Measurements from ENCODE around the gene MTHFSD.

Gene MTHFSD

GRCh38 chr16:86569701-86570447, 14.8 kb upstream of the MTHFSD start:
- TF ChIP-seq GATA1 (IDR thresholded peaks at IDR 0.05; ENCODE audit: low read depth, low read length) (no peak), POLR2A (IDR thresholded peaks at IDR 0.05; ENCODE audit: low read length) (no peak)
- DNase-seq, result no peak

DNA sequence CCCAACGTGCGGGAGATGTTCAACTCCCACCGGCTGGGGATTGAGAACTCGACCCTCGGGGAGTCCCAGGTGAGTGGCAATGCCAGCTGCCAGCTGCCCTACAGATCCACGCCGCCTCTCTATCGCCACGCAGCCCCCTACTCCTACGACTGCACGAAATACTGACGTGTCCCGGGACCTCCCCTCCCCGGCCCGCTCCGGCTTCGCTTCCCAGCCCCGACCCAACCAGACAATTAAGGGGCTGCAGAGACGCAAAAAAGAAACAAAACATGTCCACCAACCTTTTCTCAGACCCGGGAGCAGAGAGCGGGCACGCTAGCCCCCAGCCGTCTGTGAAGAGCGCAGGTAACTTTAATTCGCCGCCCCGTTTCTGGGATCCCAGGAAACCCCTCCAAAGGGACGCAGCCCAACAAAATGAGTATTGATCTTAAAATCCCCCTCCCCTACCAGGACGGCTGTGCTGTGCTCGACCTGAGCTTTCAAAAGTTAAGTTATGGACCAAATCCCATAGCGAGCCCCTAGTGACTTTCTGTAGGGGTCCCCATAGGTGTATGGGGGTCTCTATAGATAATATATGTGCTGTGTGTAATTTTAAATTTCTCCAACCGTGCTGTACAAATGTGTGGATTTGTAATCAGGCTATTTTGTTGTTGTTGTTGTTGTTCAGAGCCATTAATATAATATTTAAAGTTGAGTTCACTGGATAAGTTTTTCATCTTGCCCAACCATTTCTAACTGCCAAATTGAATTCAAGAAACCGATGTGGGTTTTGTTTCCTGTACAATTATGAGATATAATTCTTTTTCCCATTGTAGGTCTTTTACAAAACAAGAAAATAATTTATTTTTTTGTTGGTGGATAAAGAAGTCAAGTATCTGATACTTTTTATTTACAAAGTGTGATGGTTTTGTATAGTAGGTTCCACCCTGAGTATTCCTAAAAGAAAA, 13.9 kb upstream of the MTHFSD start:
- DNase-seq, result no peak
- TF ChIP-seq GATA1 (IDR thresholded peaks at IDR 0.05; ENCODE audit: low read depth, low read length) (no peak), POLR2A (IDR thresholded peaks at IDR 0.05; ENCODE audit: low read length) (no peak)

DNA sequence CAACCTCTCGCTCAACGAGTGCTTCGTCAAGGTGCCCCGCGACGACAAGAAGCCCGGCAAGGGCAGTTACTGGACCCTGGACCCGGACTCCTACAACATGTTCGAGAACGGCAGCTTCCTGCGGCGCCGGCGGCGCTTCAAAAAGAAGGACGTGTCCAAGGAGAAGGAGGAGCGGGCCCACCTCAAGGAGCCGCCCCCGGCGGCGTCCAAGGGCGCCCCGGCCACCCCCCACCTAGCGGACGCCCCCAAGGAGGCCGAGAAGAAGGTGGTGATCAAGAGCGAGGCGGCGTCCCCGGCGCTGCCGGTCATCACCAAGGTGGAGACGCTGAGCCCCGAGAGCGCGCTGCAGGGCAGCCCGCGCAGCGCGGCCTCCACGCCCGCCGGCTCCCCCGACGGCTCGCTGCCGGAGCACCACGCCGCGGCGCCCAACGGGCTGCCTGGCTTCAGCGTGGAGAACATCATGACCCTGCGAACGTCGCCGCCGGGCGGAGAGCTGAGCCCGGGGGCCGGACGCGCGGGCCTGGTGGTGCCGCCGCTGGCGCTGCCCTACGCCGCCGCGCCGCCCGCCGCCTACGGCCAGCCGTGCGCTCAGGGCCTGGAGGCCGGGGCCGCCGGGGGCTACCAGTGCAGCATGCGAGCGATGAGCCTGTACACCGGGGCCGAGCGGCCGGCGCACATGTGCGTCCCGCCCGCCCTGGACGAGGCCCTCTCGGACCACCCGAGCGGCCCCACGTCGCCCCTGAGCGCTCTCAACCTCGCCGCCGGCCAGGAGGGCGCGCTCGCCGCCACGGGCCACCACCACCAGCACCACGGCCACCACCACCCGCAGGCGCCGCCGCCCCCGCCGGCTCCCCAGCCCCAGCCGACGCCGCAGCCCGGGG, 12.9 kb upstream of the MTHFSD start:
- no peak for DNase-seq
- TF ChIP-seq POLR2A (IDR thresholded peaks at IDR 0.05; ENCODE audit: low read length) (no peak), GATA1 (IDR thresholded peaks at IDR 0.05; ENCODE audit: low read depth, low read length) (no peak)

GRCh38 chr16:86566966-86567700, 12.1 kb upstream of the MTHFSD start:
- DNase-seq, result peak in 1 of 2 experiments; percentile 26
- TF ChIP-seq GATA1 (IDR thresholded peaks at IDR 0.05; ENCODE audit: low read depth, low read length) (no peak), POLR2A (IDR thresholded peaks at IDR 0.05; ENCODE audit: low read length) (no peak)

- TF ChIP-seq POLR2A (IDR thresholded peaks at IDR 0.05; ENCODE audit: low read length) (no peak), GATA1 (IDR thresholded peaks at IDR 0.05; ENCODE audit: low read depth, low read length) (no peak)
- DNase-seq, result peak; percentile 61 to 64
Measured at GRCh38 chr16:86566601-86566965, 11.5 kb upstream of the MTHFSD start, which contains the start of gene FOXC2. TSS of gene FOXC2 (plus strand) at chr16:86566829. CDS start at chr16:86567336, 507 bp downstream.

- no peak for DNase-seq
- TF ChIP-seq GATA1 (IDR thresholded peaks at IDR 0.05; ENCODE audit: low read depth, low read length), result no peak
- TF ChIP-seq POLR2A (IDR thresholded peaks at IDR 0.05; ENCODE audit: low read length), result no peak
Measured at GRCh38 chr16:86565644-86566511, 10.8 kb upstream of the MTHFSD start.

DNA sequence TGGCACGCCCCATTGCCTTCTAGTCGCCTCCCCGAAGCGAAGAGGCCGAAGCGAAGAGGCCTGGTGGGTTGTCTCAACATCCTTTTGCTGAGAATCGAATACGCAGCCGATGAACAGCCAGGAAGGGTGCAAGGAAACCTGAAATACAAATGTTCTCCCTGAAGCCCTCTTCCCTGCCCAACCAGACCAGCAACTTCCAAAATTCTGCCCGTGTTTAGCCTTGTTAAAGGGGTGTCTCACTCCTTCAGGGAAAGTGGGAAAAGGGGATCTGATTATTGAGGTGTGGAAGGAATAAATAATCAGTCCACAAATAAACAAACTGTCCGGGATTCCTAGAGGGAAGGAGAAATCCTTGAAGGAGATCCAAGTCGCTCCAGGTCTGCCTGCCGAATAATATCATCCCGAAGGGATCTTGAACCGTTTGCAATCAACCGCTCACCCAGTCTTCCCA, 10.2 kb upstream of the MTHFSD start:
- no peak for DNase-seq
- TF ChIP-seq GATA1 (IDR thresholded peaks at IDR 0.05; ENCODE audit: low read depth, low read length), result no peak
- TF ChIP-seq POLR2A (IDR thresholded peaks at IDR 0.05; ENCODE audit: low read length), result no peak

- TF ChIP-seq POLR2A (IDR thresholded peaks at IDR 0.05; ENCODE audit: low read length), result no peak
- TF ChIP-seq GATA1 (IDR thresholded peaks at IDR 0.05; ENCODE audit: low read depth, low read length), result no peak
- peak; percentile 89 to 92 for DNase-seq
Measured at GRCh38 chr16:86563469-86564345, 8.7 kb upstream of the MTHFSD start.

DNA sequence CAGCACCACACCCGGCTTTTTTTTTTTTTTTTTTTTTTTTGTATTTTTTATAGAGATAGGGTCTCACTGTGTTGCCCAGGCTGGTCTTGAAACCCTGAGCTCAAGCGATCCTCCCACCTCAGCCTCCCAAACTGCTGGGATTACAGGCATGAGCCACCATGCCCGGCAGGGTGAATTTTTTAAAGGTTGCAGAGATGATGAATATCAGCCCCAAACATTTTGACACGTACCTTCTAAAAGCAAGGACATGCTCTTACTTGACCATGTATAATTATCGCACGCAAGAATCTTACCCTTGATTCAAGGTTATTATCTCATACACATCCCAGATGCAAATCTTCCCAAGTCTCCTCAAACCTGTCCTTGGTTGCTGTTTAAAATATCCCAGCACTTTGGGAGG, 7.3 kb upstream of the MTHFSD start:
- no peak for DNase-seq
- TF ChIP-seq POLR2A (IDR thresholded peaks at IDR 0.05; ENCODE audit: low read length) (no peak), GATA1 (IDR thresholded peaks at IDR 0.05; ENCODE audit: low read depth, low read length) (no peak)

DNA sequence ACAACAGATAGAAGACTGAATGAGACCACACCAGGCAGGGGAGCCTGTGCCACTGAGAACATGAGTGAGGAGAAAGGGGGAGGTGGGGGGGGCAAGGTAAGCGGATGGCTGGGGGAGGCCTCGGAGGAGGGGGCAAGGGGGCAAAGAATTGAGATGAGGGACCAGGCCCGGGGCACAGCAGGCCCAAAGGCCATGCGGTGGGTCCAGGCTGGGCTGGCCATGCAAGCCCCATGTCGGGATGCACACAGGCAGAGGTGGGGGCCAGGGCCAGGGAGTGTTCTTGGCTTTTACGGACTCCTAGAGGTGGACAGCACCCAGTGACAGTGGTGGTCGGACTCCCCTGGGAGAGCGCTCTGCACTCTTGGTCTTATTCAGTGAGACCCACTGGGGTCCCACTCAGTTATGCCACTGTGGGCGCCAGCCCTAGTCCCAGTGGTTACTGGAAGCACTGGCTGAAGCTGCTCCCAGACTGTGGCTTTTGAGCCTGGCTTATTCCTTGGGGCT, 4.8 kb upstream of the MTHFSD start:
- TF ChIP-seq GATA1 (IDR thresholded peaks at IDR 0.05; ENCODE audit: low read depth, low read length) (no peak), POLR2A (IDR thresholded peaks at IDR 0.05; ENCODE audit: low read length) (no peak)
- DNase-seq, result no peak

All from erythroblast (primary cell).